ENCODE data around the gene DUSP12.

Gene DUSP12

GRCh38 chr1:161772397-161772796, 22.8 kb downstream of the DUSP12 start:
- Histone ChIP-seq H3K4me1 (ENCODE audit: insufficient read depth, low read length) (no peaks in the 10 kb centered on the region), H3K27me3 (ENCODE audit: insufficient read depth, low read length) (no peaks in the 10 kb centered on the region), H3K36me3 (ENCODE audit: insufficient read depth, low read length) (no peaks in the 10 kb centered on the region), H3K9me3 (ENCODE audit: insufficient read depth, low read depth, low read length) (no peaks in the 10 kb centered on the region), H3K9ac (ENCODE audit: low read depth, low read length) (no peak overlapping the region), H3K27ac (ENCODE audit: low read depth, low read length) (no peak overlapping the region), H3K4me3 (ENCODE audit: low read length) (no peak overlapping the region)

GRCh38 chr1:161773791-161774190, 24.2 kb downstream of the DUSP12 start:
- no peaks in the 10 kb centered on the region for H3K27me3 ChIP-seq (ENCODE audit: insufficient read depth, low read length)
- no peak overlapping the region for H3K27ac ChIP-seq (ENCODE audit: low read depth, low read length)
- no peaks in the 10 kb centered on the region for H3K4me1 ChIP-seq (ENCODE audit: insufficient read depth, low read length)
- no peak overlapping the region for H3K4me3 ChIP-seq (ENCODE audit: low read length)
- no peak overlapping the region for H3K9ac ChIP-seq (ENCODE audit: low read depth, low read length)
- H3K36me3 ChIP-seq (ENCODE audit: insufficient read depth, low read length), result no peaks in the 10 kb centered on the region
- no peaks in the 10 kb centered on the region for H3K9me3 ChIP-seq (ENCODE audit: insufficient read depth, low read depth, low read length)
- 96% methylated on average over 4 of the region's 4 CpGs for WGBS

GRCh38 chr1:161777261-161777660, 27.7 kb downstream of the DUSP12 start:
- no peaks in the 10 kb centered on the region for H3K4me1 ChIP-seq (ENCODE audit: insufficient read depth, low read length)
- 97% methylated on average over 2 of the region's 2 CpGs for WGBS
- no peak overlapping the region for H3K27ac ChIP-seq (ENCODE audit: low read depth, low read length)
- no peaks in the 10 kb centered on the region for H3K36me3 ChIP-seq (ENCODE audit: insufficient read depth, low read length)
- H3K27me3 ChIP-seq (ENCODE audit: insufficient read depth, low read length), result no peaks in the 10 kb centered on the region
- H3K9ac ChIP-seq (ENCODE audit: low read depth, low read length), result no peak overlapping the region
- H3K4me3 ChIP-seq (ENCODE audit: low read length), result no peak overlapping the region
- no peaks in the 10 kb centered on the region for H3K9me3 ChIP-seq (ENCODE audit: insufficient read depth, low read depth, low read length)

GRCh38 chr1:161778522-161778921, 28.9 kb downstream of the DUSP12 start:
- Histone ChIP-seq H3K4me1 (ENCODE audit: insufficient read depth, low read length) (no peaks in the 10 kb centered on the region), H3K9ac (ENCODE audit: low read depth, low read length) (no peak overlapping the region), H3K36me3 (ENCODE audit: insufficient read depth, low read length) (no peaks in the 10 kb centered on the region), H3K4me3 (ENCODE audit: low read length) (no peak overlapping the region), H3K27ac (ENCODE audit: low read depth, low read length) (no peak overlapping the region), H3K27me3 (ENCODE audit: insufficient read depth, low read length) (no peaks in the 10 kb centered on the region), H3K9me3 (ENCODE audit: insufficient read depth, low read depth, low read length) (no peaks in the 10 kb centered on the region)
- no CpG with 5 or more reads among the region's 1 CpG for WGBS

- no peak overlapping the region for H3K9ac ChIP-seq (ENCODE audit: low read depth, low read length)
- H3K4me1 ChIP-seq (ENCODE audit: insufficient read depth, low read length), result no peaks in the 10 kb centered on the region
- no peak overlapping the region for H3K27ac ChIP-seq (ENCODE audit: low read depth, low read length)
- no peaks in the 10 kb centered on the region for H3K27me3 ChIP-seq (ENCODE audit: insufficient read depth, low read length)
- no peak overlapping the region for H3K4me3 ChIP-seq (ENCODE audit: low read length)
- WGBS, result 89% methylated on average over 2 of the region's 2 CpGs
- no peaks in the 10 kb centered on the region for H3K9me3 ChIP-seq (ENCODE audit: insufficient read depth, low read depth, low read length)
- peaks cover 7% of the 10 kb centered on the region for H3K36me3 ChIP-seq (ENCODE audit: insufficient read depth, low read length)
Measured at GRCh38 chr1:161779393-161779792, 29.8 kb downstream of the DUSP12 start.

- Histone ChIP-seq H3K36me3 (ENCODE audit: insufficient read depth, low read length) (peaks cover 11% of the 10 kb centered on the region), H3K4me3 (ENCODE audit: low read length) (no peak overlapping the region), H3K9me3 (ENCODE audit: insufficient read depth, low read depth, low read length) (no peaks in the 10 kb centered on the region), H3K27ac (ENCODE audit: low read depth, low read length) (no peak overlapping the region), H3K4me1 (ENCODE audit: insufficient read depth, low read length) (no peaks in the 10 kb centered on the region), H3K27me3 (ENCODE audit: insufficient read depth, low read length) (no peaks in the 10 kb centered on the region), H3K9ac (ENCODE audit: low read depth, low read length) (no peak overlapping the region)
Measured at GRCh38 chr1:161781995-161782394, 32.4 kb downstream of the DUSP12 start.

GRCh38 chr1:161782886-161783285, 33.3 kb downstream of the DUSP12 start:
- H3K9ac ChIP-seq (ENCODE audit: low read depth, low read length), result no peak overlapping the region
- no peaks in the 10 kb centered on the region for H3K4me1 ChIP-seq (ENCODE audit: insufficient read depth, low read length)
- WGBS, result 92% methylated on average over 4 of the region's 4 CpGs
- H3K27me3 ChIP-seq (ENCODE audit: insufficient read depth, low read length), result no peaks in the 10 kb centered on the region
- H3K9me3 ChIP-seq (ENCODE audit: insufficient read depth, low read depth, low read length), result no peaks in the 10 kb centered on the region
- H3K4me3 ChIP-seq (ENCODE audit: low read length), result no peak overlapping the region
- H3K36me3 ChIP-seq (ENCODE audit: insufficient read depth, low read length), result peaks cover 15% of the 10 kb centered on the region
- no peak overlapping the region for H3K27ac ChIP-seq (ENCODE audit: low read depth, low read length)

GRCh38 chr1:161784968-161785367, 35.4 kb downstream of the DUSP12 start:
- Histone ChIP-seq H3K36me3 (ENCODE audit: insufficient read depth, low read length) (peaks cover 15% of the 10 kb centered on the region), H3K9me3 (ENCODE audit: insufficient read depth, low read depth, low read length) (no peaks in the 10 kb centered on the region), H3K27me3 (ENCODE audit: insufficient read depth, low read length) (no peaks in the 10 kb centered on the region), H3K4me3 (ENCODE audit: low read length) (no peak overlapping the region), H3K27ac (ENCODE audit: low read depth, low read length) (no peak overlapping the region), H3K9ac (ENCODE audit: low read depth, low read length) (no peak overlapping the region), H3K4me1 (ENCODE audit: insufficient read depth, low read length) (no peaks in the 10 kb centered on the region)
- WGBS, result 91% methylated on average over 1 of the region's 1 CpG

GRCh38 chr1:161787355-161787754, 37.8 kb downstream of the DUSP12 start:
- WGBS, result 77% methylated on average over 3 of the region's 4 CpGs
- Histone ChIP-seq H3K9me3 (ENCODE audit: insufficient read depth, low read depth, low read length) (no peaks in the 10 kb centered on the region), H3K9ac (ENCODE audit: low read depth, low read length) (no peak overlapping the region), H3K4me3 (ENCODE audit: low read length) (no peak overlapping the region), H3K27me3 (ENCODE audit: insufficient read depth, low read length) (no peaks in the 10 kb centered on the region), H3K27ac (ENCODE audit: low read depth, low read length) (no peak overlapping the region), H3K36me3 (ENCODE audit: insufficient read depth, low read length) (peaks cover 27% of the 10 kb centered on the region), H3K4me1 (ENCODE audit: insufficient read depth, low read length) (no peaks in the 10 kb centered on the region)

GRCh38 chr1:161790587-161791317, 41.2 kb downstream of the DUSP12 start:
- 93% methylated on average over 4 of the region's 4 CpGs for WGBS
- H3K36me3 ChIP-seq (ENCODE audit: insufficient read depth, low read length), result peaks cover 33% of the 10 kb centered on the region

GRCh38 chr1:161791904-161792655, 42.5 kb downstream of the DUSP12 start:
- H3K36me3 ChIP-seq (ENCODE audit: insufficient read depth, low read length), result peaks cover 38% of the 10 kb centered on the region
- no peak overlapping the region for H3K27ac ChIP-seq (ENCODE audit: low read depth, low read length)

More at GRCh38 chr1:161790587-161791317, 41.2 kb downstream of the DUSP12 start:
- no peak overlapping the region for H3K27ac ChIP-seq (ENCODE audit: low read depth, low read length)
- H3K4me1 ChIP-seq (ENCODE audit: insufficient read depth, low read length), result no peaks in the 10 kb centered on the region
- no peak overlapping the region for H3K4me3 ChIP-seq (ENCODE audit: low read length)
- H3K9ac ChIP-seq (ENCODE audit: low read depth, low read length), result no peak overlapping the region
- no peaks in the 10 kb centered on the region for H3K9me3 ChIP-seq (ENCODE audit: insufficient read depth, low read depth, low read length)
- H3K27me3 ChIP-seq (ENCODE audit: insufficient read depth, low read length), result no peaks in the 10 kb centered on the region

More at GRCh38 chr1:161791904-161792655, 42.5 kb downstream of the DUSP12 start:
- no peaks in the 10 kb centered on the region for H3K9me3 ChIP-seq (ENCODE audit: insufficient read depth, low read depth, low read length)
- 95% methylated on average over 5 of the region's 5 CpGs for WGBS
- no peak overlapping the region for H3K4me3 ChIP-seq (ENCODE audit: low read length)
- H3K9ac ChIP-seq (ENCODE audit: low read depth, low read length), result no peak overlapping the region
- H3K4me1 ChIP-seq (ENCODE audit: insufficient read depth, low read length), result no peaks in the 10 kb centered on the region
- H3K27me3 ChIP-seq (ENCODE audit: insufficient read depth, low read length), result no peaks in the 10 kb centered on the region
